ENCODE measurements around the gene QSOX1. TPM values are rescaled to one million over a fixed set of nuclear protein-coding genes. Genes with fewer than 3 reads are reported as not detected.

The QSOX1 gene
- total RNA-seq, 1 experiment from 2014 or later, result 69.0 TPM

GRCh38 chr1:180155182-180155682 is 563 bp downstream of the QSOX1 start:
- H3K4me1 ChIP-seq (ENCODE audit: insufficient read depth, low read length, poor library complexity, severe bottlenecking), result peaks cover 32% of the 10 kb centered on the region
- H3K27me3 ChIP-seq (replicated peaks; ENCODE audit: insufficient read depth, low read depth, low read length, poor library complexity), result no peaks in the 10 kb centered on the region
- BruUV-seq (replicated peaks), result no TSS peak
- no peaks in the 10 kb centered on the region for H3K9me3 ChIP-seq (ENCODE audit: low read depth, low read length, poor library complexity, severe bottlenecking)
- POLR2A ChIA-PET (ENCODE audit: low non-redundant PET), result no interaction called here
- peak overlapping the region; percentile 72 for H3K4me3 ChIP-seq (ENCODE audit: low read depth, low read length, poor library complexity, severe bottlenecking)
- H3K36me3 ChIP-seq (ENCODE audit: insufficient read depth, low read length, poor library complexity, severe bottlenecking), result no peaks in the 10 kb centered on the region
- peak overlapping the region; percentile 47 for H3K27ac ChIP-seq (ENCODE audit: low read depth, low read length, poor library complexity, severe bottlenecking)
- peak; percentile 38 for DNase-seq (ENCODE audit: low spot score)
- intact Hi-C loops (cut with micrococcal nuclease; ENCODE audit: unreplicated experiment), result no loop called here
- TF ChIP-seq EZH2 (IDR thresholded peaks at IDR 0.05; ENCODE audit: borderline replicate concordance, low read depth, low read length, poor library complexity, severe bottlenecking), result no peak
- no peak for TF ChIP-seq CTCF (conservative IDR thresholded peaks at IDR 0.05; ENCODE audit: low read depth, low read length)
- CTCF ChIA-PET, result no interaction called here

GRCh38 chr1:180156201-180156600 is 1.5 kb downstream of the QSOX1 start:
- intact Hi-C loops (cut with micrococcal nuclease; ENCODE audit: unreplicated experiment), result no loop called here
- BruUV-seq (replicated peaks), result no TSS peak
- H3K27me3 ChIP-seq (replicated peaks; ENCODE audit: insufficient read depth, low read depth, low read length, poor library complexity), result no peaks in the 10 kb centered on the region
- H3K9me3 ChIP-seq (ENCODE audit: low read depth, low read length, poor library complexity, severe bottlenecking), result no peaks in the 10 kb centered on the region
- H3K4me3 ChIP-seq (ENCODE audit: low read depth, low read length, poor library complexity, severe bottlenecking), result peak overlapping the region; percentile 72
- peaks cover 26% of the 10 kb centered on the region for H3K4me1 ChIP-seq (ENCODE audit: insufficient read depth, low read length, poor library complexity, severe bottlenecking)
- no peak overlapping the region for H3K27ac ChIP-seq (ENCODE audit: low read depth, low read length, poor library complexity, severe bottlenecking)
- DNase-seq (ENCODE audit: low spot score), result no peak
- POLR2A ChIA-PET (ENCODE audit: low non-redundant PET), result interaction anchor here (0.5 kb wide), 1 partner anchor 1046 kb away, joined by 11 read pairs; no protein-coding TSS in a partner anchor
- TF ChIP-seq EZH2 (IDR thresholded peaks at IDR 0.05; ENCODE audit: borderline replicate concordance, low read depth, low read length, poor library complexity, severe bottlenecking) (no peak), CTCF (conservative IDR thresholded peaks at IDR 0.05; ENCODE audit: low read depth, low read length) (no peak)
- no peaks in the 10 kb centered on the region for H3K36me3 ChIP-seq (ENCODE audit: insufficient read depth, low read length, poor library complexity, severe bottlenecking)
- CTCF ChIA-PET, result no interaction called here

GRCh38 chr1:180156631-180157091 is 2.0 kb downstream of the QSOX1 start:
- no peak overlapping the region for H3K4me3 ChIP-seq (ENCODE audit: low read depth, low read length, poor library complexity, severe bottlenecking)
- ChIA-PET POLR2A (ENCODE audit: low non-redundant PET) (no interaction called here), CTCF (interaction anchor here (0.6 kb wide), 1 partner anchor 65 kb away, joined by 3 read pairs; no protein-coding TSS in a partner anchor)
- intact Hi-C loops (cut with micrococcal nuclease; ENCODE audit: unreplicated experiment), result no loop called here
- TF ChIP-seq CTCF (conservative IDR thresholded peaks at IDR 0.05; ENCODE audit: low read depth, low read length) (no peak), EZH2 (IDR thresholded peaks at IDR 0.05; ENCODE audit: borderline replicate concordance, low read depth, low read length, poor library complexity, severe bottlenecking) (no peak)
- H3K36me3 ChIP-seq (ENCODE audit: insufficient read depth, low read length, poor library complexity, severe bottlenecking), result no peaks in the 10 kb centered on the region
- H3K9me3 ChIP-seq (ENCODE audit: low read depth, low read length, poor library complexity, severe bottlenecking), result no peaks in the 10 kb centered on the region
- H3K27me3 ChIP-seq (replicated peaks; ENCODE audit: insufficient read depth, low read depth, low read length, poor library complexity), result no peaks in the 10 kb centered on the region
- peaks cover 21% of the 10 kb centered on the region for H3K4me1 ChIP-seq (ENCODE audit: insufficient read depth, low read length, poor library complexity, severe bottlenecking)
- H3K27ac ChIP-seq (ENCODE audit: low read depth, low read length, poor library complexity, severe bottlenecking), result no peak overlapping the region
- BruUV-seq (replicated peaks), result no TSS peak
- no peak for DNase-seq (ENCODE audit: low spot score)
